Lung (tissue), 12 donors: ENCODE results near the gene LPIN2. TPM values are rescaled to one million over a fixed set of nuclear protein-coding genes. Genes with fewer than 3 reads are reported as not detected.
A peak's percentile ranks its signal among the peaks of the same experiment; 100 is the strongest.

ENCODE experiments used
- ATAC-seq: fragments of 200-7000 bp; cut with Tn5 transposase; one replicate; pipeline ENCODE4 v1.9.1; 2020; ENCODE audit warnings: moderate number of reproducible peaks; ENCODE audit not compliant: insufficient read depth, low FRiP score
- DNase-seq, 3 donors: peaks; one replicate each; pipeline ENCODE4 v3.0.0-alpha.2; 2013 to 2017
- H3K27ac ChIP-seq, 2 donors: one replicate each; pipeline ENCODE4 v1.5.1; 2013; ENCODE audit warnings: mild to moderate bottlenecking in 2 of 2, moderate library complexity in 2 of 2, control low read depth in 1 of 2, inconsistent platforms in 1 of 2, low read depth in 1 of 2, low read length in 1 of 2
- H3K27me3 ChIP-seq, 3 donors: one replicate each; pipeline ENCODE4 v1.5.1; 2013; ENCODE audit warnings: low read length in 2 of 3; ENCODE audit not compliant: control insufficient read depth in 3 of 3, insufficient read depth in 3 of 3
- H3K36me3 ChIP-seq, 4 donors: one replicate each; pipeline ENCODE4 v1.5.1; 2013; ENCODE audit warnings: low read length in 4 of 4, mild to moderate bottlenecking in 1 of 4, moderate library complexity in 1 of 4; ENCODE audit not compliant: control insufficient read depth in 4 of 4, insufficient read depth in 4 of 4
- H3K4me1 ChIP-seq, 5 donors: one replicate each; pipeline ENCODE4 v1.5.1; 2013; ENCODE audit warnings: low read length in 5 of 5, mild to moderate bottlenecking in 2 of 5, moderate library complexity in 1 of 5; ENCODE audit not compliant: control insufficient read depth in 5 of 5, insufficient read depth in 5 of 5
- H3K4me3 ChIP-seq: one replicate; pipeline ENCODE4 v1.5.1; 2013; ENCODE audit warnings: mild to moderate bottlenecking, control low read depth, moderate library complexity
- H3K9ac ChIP-seq, 2 donors: one replicate each; pipeline ENCODE4 v1.5.1; 2013; ENCODE audit warnings: low read length in 2 of 2, control low read depth in 1 of 2; ENCODE audit not compliant: insufficient read depth in 1 of 2
- H3K9me3 ChIP-seq, 4 donors: one replicate each; pipeline ENCODE4 v1.5.1; 2013; ENCODE audit warnings: low read length in 3 of 4, mild to moderate bottlenecking in 1 of 4, moderate library complexity in 1 of 4; ENCODE audit not compliant: control insufficient read depth in 4 of 4, insufficient read depth in 3 of 4
- CTCF ChIP-seq: IDR thresholded peaks from 2 replicates; pipeline ENCODE4 v1.5.1; 2012; ENCODE audit warnings: mild to moderate bottlenecking; ENCODE audit errors: control extremely low read depth, extremely low read depth
- WGBS, 2 donors: extraction: QIAGEN DNeasy Blood & Tissue Kit; methylation state at CpG; one replicate each; pipeline ENCODE4 v1.1.7; 2013; 5-methylcytosine and 5-hydroxymethylcytosine counted together
- polyA plus RNA-seq, 2 donors: library from polyadenylated mRNA; stranded (reverse); fragments of 200-250 nt; gene quantifications; one replicate each; pipeline ENCODE4 v1.2.1, GENCODE V29; 2013
- total RNA-seq, 2 donors: library from RNA; depleted of rRNA in 1 of 2; stranded (reverse); fragments of >200 nt in 1 of 2; gene quantifications; one replicate each; pipeline ENCODE4 v1.2.1, GENCODE V29; 2014 to 2021
- donor health status: control.
- donor health status: control.
- donor health status: Bipolar disorder and iron deficiency.
- donor health status: healthy.
- donor health status: DM: yes; HTN: yes; CAD: no.

Gene LPIN2
- total and polyA plus RNA-seq, 4 donors, result 11.2 to 46.3 (median 32.5) TPM

- Histone ChIP-seq H3K9ac (no peak overlapping the region), H3K4me1 (peaks cover 0 to 5% (median 0%) of the 10 kb centered on the region in 5 donors), H3K4me3 (no peak overlapping the region), H3K27ac (no peak overlapping the region), H3K9me3 (no peaks in the 10 kb centered on the region), H3K27me3 (peaks cover 0 to 4% (median 0%) of the 10 kb centered on the region in 3 donors), H3K36me3 (no peaks in the 10 kb centered on the region)
- no peak for TF ChIP-seq CTCF
- WGBS, 2 donors, result 90 to 93% methylated on average over 3 of the region's 3 CpGs
- DNase-seq (no peak), ATAC-seq (no peak)
Observed at GRCh38 chr18:3054780-3055179, 41.8 kb upstream of the LPIN2 start.

GRCh38 chr18:3054214-3054613 lies 41.3 kb upstream of the LPIN2 start:
- Histone ChIP-seq H3K4me3 (no peak overlapping the region), H3K9ac (no peak overlapping the region), H3K27ac (no peak overlapping the region), H3K36me3 (no peaks in the 10 kb centered on the region), H3K27me3 (peaks cover 0 to 4% (median 0%) of the 10 kb centered on the region in 3 donors), H3K4me1 (peaks cover 0 to 5% (median 0%) of the 10 kb centered on the region in 5 donors), H3K9me3 (no peaks in the 10 kb centered on the region)
- WGBS, 2 donors, result 95 to 97% methylated on average over 6 of the region's 6 CpGs
- TF ChIP-seq CTCF, result no peak
- DNase-seq, result no peak
- no peak for ATAC-seq

GRCh38 chr18:3053081-3053480 lies 40.1 kb upstream of the LPIN2 start:
- no peak for ATAC-seq
- no peak overlapping the region for H3K27ac ChIP-seq
- H3K9me3 ChIP-seq, result no peaks in the 10 kb centered on the region
- DNase-seq, result no peak
- WGBS, 2 donors, result 95 to 99% methylated on average over 4 of the region's 4 CpGs
- H3K9ac ChIP-seq, result no peak overlapping the region
- no peak overlapping the region for H3K4me3 ChIP-seq
- H3K27me3 ChIP-seq, result no peaks in the 10 kb centered on the region
- no peaks in the 10 kb centered on the region for H3K36me3 ChIP-seq
- peaks cover 0 to 5% (median 0%) of the 10 kb centered on the region in 5 donors for H3K4me1 ChIP-seq
- TF ChIP-seq CTCF, result no peak

- Histone ChIP-seq H3K4me1 (peaks cover 0 to 3% (median 0%) of the 10 kb centered on the region in 5 donors), H3K27me3 (no peaks in the 10 kb centered on the region), H3K9me3 (no peaks in the 10 kb centered on the region), H3K27ac (peak overlapping the region in 1 of 2 donors; percentile 79), H3K9ac (no peak overlapping the region), H3K4me3 (no peak overlapping the region), H3K36me3 (no peaks in the 10 kb centered on the region)
- 15 to 16% methylated on average over 2 of the region's 2 CpGs for WGBS, 2 donors
- ATAC-seq (no peak), DNase-seq (no peak)
- TF ChIP-seq CTCF, result no peak
Observed at GRCh38 chr18:3052411-3052758, 39.4 kb upstream of the LPIN2 start.
